SU-DHL-6 (cell line): ENCODE measurements around the gene AFAP1.

Experiments
- H2AFZ ChIP-seq: fragments of 200-600 bp; sonication (generic); 2 replicates; pipeline ENCODE4 v1.6.1; 2014; ENCODE audit warnings: low read depth, mild to moderate bottlenecking, moderate library complexity, mixed read lengths, antibody characterized with exemption, low read length; ENCODE audit not compliant: severe bottlenecking
- H3F3A ChIP-seq: fragments of 200-600 bp; shearing (Covaris generic); 2 replicates; pipeline ENCODE4 v1.6.0; 2016; ENCODE audit warnings: antibody characterized with exemption, mild to moderate bottlenecking; ENCODE audit not compliant: insufficient read depth
- H3K27ac ChIP-seq: fragments of 200-600 bp; sonication (generic); 2 replicates; pipeline ENCODE4 v1.5.1; 2016; ENCODE audit warnings: low read depth, mild to moderate bottlenecking, low read length, moderate library complexity, mixed read lengths
- H3K27me3 ChIP-seq: fragments of 200-600 bp; sonication (generic), shearing (Covaris generic); 2 replicates; pipeline ENCODE4 v1.6.0; 2014; ENCODE audit warnings: mild to moderate bottlenecking, low read length
- H3K36me3 ChIP-seq: fragments of 200-600 bp; sonication (generic); 2 replicates; pipeline ENCODE4 v1.6.1; 2014; ENCODE audit warnings: mild to moderate bottlenecking, low read length, mixed read lengths
- H3K4me2 ChIP-seq: fragments of 300-600, 200-600 bp; shearing (Covaris generic), sonication (generic); 2 replicates; pipeline ENCODE4 v1.6.0; 2014; ENCODE audit warnings: low read length, low read depth, mild to moderate bottlenecking; ENCODE audit not compliant: poor library complexity, severe bottlenecking
- H3K4me3 ChIP-seq: fragments of 200-600 bp; sonication (generic); 2 replicates; pipeline ENCODE4 v1.5.1; 2014; ENCODE audit warnings: antibody characterized with exemption, low read length, mild to moderate bottlenecking, mixed read lengths; ENCODE audit not compliant: insufficient read depth, poor library complexity, severe bottlenecking
- H3K79me2 ChIP-seq: fragments of 200-600 bp; sonication (generic); 2 replicates; pipeline ENCODE4 v1.6.1; 2014; ENCODE audit warnings: mild to moderate bottlenecking, low read length, moderate library complexity; ENCODE audit not compliant: insufficient read depth
- H3K9ac ChIP-seq: fragments of 200-600 bp; sonication (generic); 2 replicates; pipeline ENCODE4 v1.7.0; 2014; ENCODE audit warnings: mild to moderate bottlenecking, low read length
- H3K9me2 ChIP-seq: fragments of 200-600 bp; sonication (generic); replicated peaks from 2 replicates; pipeline ENCODE4 v1.6.1; 2014; ENCODE audit warnings: low read length; ENCODE audit not compliant: insufficient read depth
- H3K9me3 ChIP-seq: fragments of 200-600 bp; sonication (generic); 2 replicates; pipeline ENCODE4 v1.6.1; 2014; ENCODE audit warnings: low read length, mixed read lengths; ENCODE audit not compliant: insufficient read depth
- H4K20me1 ChIP-seq: fragments of 200-600 bp; sonication (generic); 2 replicates; pipeline ENCODE4 v1.6.1; 2014; ENCODE audit warnings: low read depth, mild to moderate bottlenecking, antibody characterized with exemption, low read length, moderate library complexity, mixed read lengths
- EZH2phosphoT487 ChIP-seq: fragments of 200-600 bp; sonication (generic), shearing (Covaris generic); conservative IDR thresholded peaks from 2 replicates; pipeline ENCODE4 v1.6.1; 2018; ENCODE audit warnings: mild to moderate bottlenecking, antibody characterized with exemption, low read length, moderate library complexity, mixed read lengths
- TF ChIP-seq, protein P1 (sequence below): fragments of 200-600 bp; sonication (generic); IDR thresholded peaks from one replicate; pipeline ENCODE4 v1.5.1; 2017; ENCODE audit warnings: antibody characterized with exemption, mild to moderate bottlenecking, low read length, moderate library complexity; ENCODE audit not compliant: insufficient read depth, poor library complexity, severe bottlenecking

Gene AFAP1

GRCh38 chr4:7956270-7956808 is 16.7 kb upstream of the AFAP1 start:
- Histone ChIP-seq H2AFZ (no peak overlapping the region), H3K4me2 (no peak overlapping the region)

GRCh38 chr4:7955393-7955792 is 15.7 kb upstream of the AFAP1 start:
- no peak for TF ChIP-seq EZH2phosphoT487
- TF ChIP-seq, protein P1, sequence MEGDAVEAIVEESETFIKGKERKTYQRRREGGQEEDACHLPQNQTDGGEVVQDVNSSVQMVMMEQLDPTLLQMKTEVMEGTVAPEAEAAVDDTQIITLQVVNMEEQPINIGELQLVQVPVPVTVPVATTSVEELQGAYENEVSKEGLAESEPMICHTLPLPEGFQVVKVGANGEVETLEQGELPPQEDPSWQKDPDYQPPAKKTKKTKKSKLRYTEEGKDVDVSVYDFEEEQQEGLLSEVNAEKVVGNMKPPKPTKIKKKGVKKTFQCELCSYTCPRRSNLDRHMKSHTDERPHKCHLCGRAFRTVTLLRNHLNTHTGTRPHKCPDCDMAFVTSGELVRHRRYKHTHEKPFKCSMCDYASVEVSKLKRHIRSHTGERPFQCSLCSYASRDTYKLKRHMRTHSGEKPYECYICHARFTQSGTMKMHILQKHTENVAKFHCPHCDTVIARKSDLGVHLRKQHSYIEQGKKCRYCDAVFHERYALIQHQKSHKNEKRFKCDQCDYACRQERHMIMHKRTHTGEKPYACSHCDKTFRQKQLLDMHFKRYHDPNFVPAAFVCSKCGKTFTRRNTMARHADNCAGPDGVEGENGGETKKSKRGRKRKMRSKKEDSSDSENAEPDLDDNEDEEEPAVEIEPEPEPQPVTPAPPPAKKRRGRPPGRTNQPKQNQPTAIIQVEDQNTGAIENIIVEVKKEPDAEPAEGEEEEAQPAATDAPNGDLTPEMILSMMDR = no peak

More at GRCh38 chr4:7956270-7956808, 16.7 kb upstream of the AFAP1 start:
- TF ChIP-seq, protein P1 = no peak
- TF ChIP-seq EZH2phosphoT487 = no peak
- H3K9me2 ChIP-seq = no peaks in the 10 kb centered on the region
- no peaks in the 10 kb centered on the region for H3K36me3 ChIP-seq
- H3K4me3 ChIP-seq = no peak overlapping the region
- no peaks in the 10 kb centered on the region for H3F3A ChIP-seq
- H4K20me1 ChIP-seq = no peaks in the 10 kb centered on the region
- no peaks in the 10 kb centered on the region for H3K79me2 ChIP-seq
- H3K27me3 ChIP-seq = no peaks in the 10 kb centered on the region
- H3K9ac ChIP-seq = no peak overlapping the region
- no peak overlapping the region for H3K27ac ChIP-seq
- H3K9me3 ChIP-seq = no peaks in the 10 kb centered on the region

DNA sequence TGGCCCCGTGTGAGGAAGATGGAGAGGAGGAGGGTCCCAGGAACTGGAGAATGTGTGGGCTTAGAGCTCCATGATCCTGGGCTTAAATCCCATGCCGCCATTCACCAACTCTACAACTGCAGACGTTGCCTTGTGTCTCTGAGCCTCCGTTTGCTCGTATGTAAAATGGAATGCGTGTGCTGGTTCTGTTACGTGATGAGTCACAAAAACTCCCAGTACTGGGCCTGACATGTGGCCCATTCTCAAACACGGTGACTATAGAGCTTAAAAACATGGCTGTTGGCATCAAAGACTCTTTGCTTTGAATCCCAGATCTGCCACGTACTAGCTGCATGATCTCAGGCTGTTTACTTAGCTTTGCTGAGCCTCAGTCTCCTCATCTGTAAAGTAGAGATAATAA is 13.0 kb upstream of the AFAP1 start:
- no peaks in the 10 kb centered on the region for H3K36me3 ChIP-seq
- H3K27me3 ChIP-seq = no peaks in the 10 kb centered on the region
- TF ChIP-seq EZH2phosphoT487 = no peak
- TF ChIP-seq, protein P1 = no peak
- no peaks in the 10 kb centered on the region for H3K9me2 ChIP-seq
- no peak overlapping the region for H3K4me3 ChIP-seq
- no peaks in the 10 kb centered on the region for H4K20me1 ChIP-seq
- H3K4me2 ChIP-seq = no peak overlapping the region
- H3F3A ChIP-seq = no peaks in the 10 kb centered on the region
- no peaks in the 10 kb centered on the region for H3K9me3 ChIP-seq
- H2AFZ ChIP-seq = no peak overlapping the region
- no peak overlapping the region for H3K9ac ChIP-seq
- no peak overlapping the region for H3K27ac ChIP-seq
- H3K79me2 ChIP-seq = no peaks in the 10 kb centered on the region

More at GRCh38 chr4:7955393-7955792, 15.7 kb upstream of the AFAP1 start:
- no peaks in the 10 kb centered on the region for H3K9me3 ChIP-seq
- no peaks in the 10 kb centered on the region for H3K36me3 ChIP-seq
- H3F3A ChIP-seq = no peaks in the 10 kb centered on the region
- no peak overlapping the region for H3K4me2 ChIP-seq
- H3K4me3 ChIP-seq = no peak overlapping the region
- H3K9me2 ChIP-seq = no peaks in the 10 kb centered on the region
- no peaks in the 10 kb centered on the region for H3K79me2 ChIP-seq
- H3K27ac ChIP-seq = no peak overlapping the region
- H4K20me1 ChIP-seq = no peaks in the 10 kb centered on the region
- H2AFZ ChIP-seq = no peak overlapping the region
- H3K27me3 ChIP-seq = no peaks in the 10 kb centered on the region
- no peak overlapping the region for H3K9ac ChIP-seq
